HG03342 (cell line): ENCODE data around the gene LAIR1.
"Not testable (repeated sequence)": the region's sequence is repeated elsewhere in the genome, so short reads cannot be mapped to it uniquely, and the experiment has no call there.

ENCODE experiments used
- ATAC-seq: cut with Tn5 transposase; IDR thresholded peaks from one replicate; pipeline ENCODE4 v1.9.1; 2021; ENCODE audit warnings: mild to moderate bottlenecking, moderate library complexity; ENCODE audit not compliant: unreplicated experiment

LAIR1 gene

GRCh38 chr19:54364775-54365257 is at the start of gene LAIR1:
LAIR1 (minus strand) TSS chr19:54364931; CDS start chr19:54364804, 127 bp downstream.
- ATAC-seq = no peak

- ATAC-seq = no peak
Measured at GRCh38 chr19:54414156-54414555, 49.4 kb upstream of the LAIR1 start.

GRCh38 chr19:54412877-54413276 is 48.1 kb upstream of the LAIR1 start:
- ATAC-seq = no peak

- no peak for ATAC-seq
Measured at GRCh38 chr19:54411033-54411432, 46.3 kb upstream of the LAIR1 start.

GRCh38 chr19:54408456-54409026 is 43.8 kb upstream of the LAIR1 start:
- no peak for ATAC-seq

- ATAC-seq = no peak
Measured at GRCh38 chr19:54407780-54408179, 43.0 kb upstream of the LAIR1 start.

GRCh38 chr19:54405628-54406027 is 40.9 kb upstream of the LAIR1 start:
- ATAC-seq = no peak

GRCh38 chr19:54403054-54403453 is 38.3 kb upstream of the LAIR1 start:
- no peak for ATAC-seq

- ATAC-seq = no peak
Measured at GRCh38 chr19:54400913-54401312, 36.2 kb upstream of the LAIR1 start.

GRCh38 chr19:54399189-54399588 is 34.5 kb upstream of the LAIR1 start:
- ATAC-seq = no peak

GRCh38 chr19:54395685-54396084 is 31.0 kb upstream of the LAIR1 start:
- ATAC-seq = no peak

- no peak for ATAC-seq
Measured at GRCh38 chr19:54393381-54393780, 28.6 kb upstream of the LAIR1 start.

GRCh38 chr19:54392105-54392504 is 27.4 kb upstream of the LAIR1 start:
- ATAC-seq = no peak

- ATAC-seq = no peak
Measured at GRCh38 chr19:54391589-54392061, 26.9 kb upstream of the LAIR1 start.

- ATAC-seq = no peak
Measured at GRCh38 chr19:54390942-54391577, 26.3 kb upstream of the LAIR1 start.

GRCh38 chr19:54389553-54389952 is 24.8 kb upstream of the LAIR1 start:
- no peak for ATAC-seq

- no peak for ATAC-seq
Measured at GRCh38 chr19:54388802-54389139, 24.0 kb upstream of the LAIR1 start.

GRCh38 chr19:54387991-54388801 is 23.5 kb upstream of the LAIR1 start:
- no peak for ATAC-seq

- no peak for ATAC-seq
Measured at GRCh38 chr19:54383330-54383729, 18.6 kb upstream of the LAIR1 start.

- ATAC-seq = not testable (repeated sequence)
Measured at GRCh38 chr19:54382041-54382440, 17.3 kb upstream of the LAIR1 start.

- ATAC-seq = no peak
Measured at GRCh38 chr19:54380897-54381296, 16.2 kb upstream of the LAIR1 start.

GRCh38 chr19:54379187-54379678 is 14.5 kb upstream of the LAIR1 start:
- no peak for ATAC-seq
